CD4-positive, alpha-beta T cell (primary cell): Measurements from ENCODE around the gene EEF1AKMT3. TPM values are rescaled to one million over a fixed set of nuclear protein-coding genes. Genes with fewer than 3 reads are reported as not detected.

Experiments
- ATAC-seq: fragments of 200-7000 bp; cut with Tn5 transposase; one replicate; pipeline ENCODE4 v1.10.0; 2022; ENCODE audit warnings: mild to moderate bottlenecking; ENCODE audit not compliant: poor library complexity
- CTCF ChIA-PET: fragments of 350-600 bp; sonication (Branson Sonifier 250); formaldehyde crosslinking; loops from one replicate; lab custom pipeline; 2021; ENCODE audit warnings: antibody characterized with exemption, inconsistent platforms; lab: Charles Lee
- POLR2A ChIA-PET: fragments of 350-600 bp; sonication (Branson Sonifier 250); formaldehyde crosslinking; loops from one replicate; lab custom pipeline; 2021; ENCODE audit warnings: antibody characterized with exemption, inconsistent platforms; lab: Charles Lee
- DNase-seq, 14 experiments: peaks; one replicate each; pipeline ENCODE4 v3.0.0-alpha.2; 2013 to 2020; ENCODE audit warnings: mixed read lengths in 2 of 14
- H3K27ac ChIP-seq, 2 donors: one replicate each; pipeline versions ENCODE4 v1.5.1 to v1.7.0; 2013; ENCODE audit warnings: low read length in 2 of 2, low read depth in 1 of 2, mild to moderate bottlenecking in 1 of 2
- H3K27me3 ChIP-seq, 2 experiments: 1 replicate in 1 of 2; 2 replicates in 1 of 2; pipeline versions ENCODE4 v1.6.1 to v1.7.0; 2013; ENCODE audit warnings: low read length in 2 of 2, control low read depth in 1 of 2, mild to moderate bottlenecking in 1 of 2, moderate library complexity in 1 of 2; ENCODE audit not compliant: insufficient read depth in 2 of 2, control insufficient read depth in 1 of 2
- H3K36me3 ChIP-seq: one replicate; pipeline ENCODE4 v1.6.1; 2013; ENCODE audit warnings: low read length, control low read depth; ENCODE audit not compliant: insufficient read depth
- H3K4me1 ChIP-seq: one replicate; pipeline ENCODE4 v1.6.1; 2013; ENCODE audit warnings: low read length, control low read depth; ENCODE audit not compliant: insufficient read depth
- H3K4me3 ChIP-seq: one replicate; pipeline ENCODE4 v1.5.1; 2013; ENCODE audit warnings: mild to moderate bottlenecking, low read length, moderate library complexity
- H3K9me3 ChIP-seq, 2 experiments: 1 replicate in 1 of 2; 2 replicates in 1 of 2; pipeline versions ENCODE4 v1.6.1 to v1.7.0; 2013; ENCODE audit warnings: low read length in 2 of 2, mild to moderate bottlenecking in 2 of 2, control low read depth in 1 of 2, moderate library complexity in 1 of 2; ENCODE audit not compliant: control insufficient read depth in 1 of 2, insufficient read depth in 1 of 2
- H3K27ac Mint-ChIP-seq: one replicate; pipeline ENCODE4 v1.8.0; 2020; ENCODE audit warnings: mixed read lengths
- H3K27me3 Mint-ChIP-seq: one replicate; pipeline ENCODE4 v1.8.0; 2021; ENCODE audit warnings: mixed read lengths
- H3K36me3 Mint-ChIP-seq: one replicate; pipeline ENCODE4 v1.8.0; 2021; ENCODE audit warnings: low read depth, mixed read lengths
- H3K4me1 Mint-ChIP-seq: one replicate; pipeline ENCODE4 v1.8.0; 2021; ENCODE audit warnings: low read depth, mixed read lengths
- H3K4me3 Mint-ChIP-seq: one replicate; pipeline ENCODE4 v1.8.0; 2020; ENCODE audit warnings: mild to moderate bottlenecking, mixed read lengths
- H3K9me3 Mint-ChIP-seq: one replicate; pipeline ENCODE4 v1.8.0; 2020; ENCODE audit warnings: mixed read lengths
- intact Hi-C, 2 experiments: fragments of 100-400 bp; cut with DNase I in 1 of 2; cut with micrococcal nuclease in 1 of 2; formaldehyde crosslinking; loops; one replicate each; pipeline versions ENCODE4 v1.15.1 to v1.9.0; 2023 to 2025; cut with DNase I, micrococcal nuclease
- total RNA-seq, 174 experiments: library from RNA in 2 of 174; stranded (reverse) in 2 of 174; gene quantifications; one replicate each; pipeline ENCODE4 v1.2.3 and lab custom pipeline; 2021 to 2026
- TF ChIP-seq, protein P1 (sequence below): fragments of 200-600 bp; IDR thresholded peaks from one replicate; pipeline ENCODE4 v1.8.0; 2022; ENCODE audit warnings: antibody characterized with exemption, mild to moderate bottlenecking

The EEF1AKMT3 gene
- total RNA-seq, 2 experiments from 2014 or later = 1.1 to 1.4 TPM

DNA sequence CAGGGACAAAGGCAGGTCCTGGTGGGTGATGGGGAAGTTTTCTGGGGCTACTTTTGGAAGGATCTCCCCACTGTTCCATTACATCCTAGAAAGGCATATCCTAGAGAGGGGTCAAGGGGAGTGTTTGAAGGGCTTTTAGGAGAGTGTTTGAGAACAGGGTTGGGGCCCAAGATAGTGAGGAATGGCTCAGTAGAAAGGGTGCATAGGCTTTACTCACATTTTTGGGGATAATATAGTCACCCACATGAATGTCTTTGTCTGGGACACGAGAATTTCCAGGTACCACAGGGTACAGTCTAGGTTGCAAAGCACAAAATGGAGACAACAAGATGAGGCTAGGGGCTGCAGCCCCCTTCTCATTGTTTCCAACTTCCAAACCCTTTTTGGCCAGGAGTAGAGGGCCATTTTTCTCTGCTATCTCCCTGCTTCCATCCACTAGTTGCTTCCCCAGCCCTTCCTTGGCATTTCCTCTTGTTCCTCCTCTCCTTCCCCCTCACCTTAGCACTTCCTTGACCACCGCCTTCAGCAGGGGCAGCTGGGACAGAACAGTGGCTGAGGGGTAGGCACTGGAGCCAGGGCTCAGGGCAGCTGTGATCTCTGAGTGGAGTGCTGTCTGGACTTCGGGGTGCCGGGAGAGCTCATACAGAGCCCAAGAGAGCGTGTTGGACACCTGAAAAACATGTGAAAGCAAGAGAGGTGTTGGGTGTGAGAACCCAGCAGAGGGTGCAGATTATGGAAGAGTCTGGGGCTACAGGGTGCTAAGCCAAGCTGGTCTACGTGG, 8.3 kb upstream of the EEF1AKMT3 start:
- Histone ChIP-seq H3K4me1 (peaks cover 33% of the 10 kb centered on the region), H3K36me3 (peaks cover 2% of the 10 kb centered on the region), H3K4me3 (peak overlapping the region; percentile 60), H3K27ac (no peak overlapping the region), H3K9me3 (peaks cover 0 to 10% of the 10 kb centered on the region in 2 experiments), H3K27me3 (peaks cover 27 to 31% of the 10 kb centered on the region in 2 experiments)
- ChIA-PET POLR2A (interaction anchor here (0.9 to 1.2 kb wide), 4 partner anchors 12 to 19 kb away, joined by 3 to 6 read pairs (median 3); partner anchors contain the start of genes CDK4, TSFM and TSPAN31), CTCF (interaction anchor here (1.3 to 2.8 kb wide), 2 partner anchors 8 to 19 kb away, joined by 5 to 18 read pairs; partner anchors contain the start of gene TSFM)
- Mint-ChIP-seq H3K9me3 (no peaks in the 10 kb centered on the region), H3K36me3 (peaks cover 18% of the 10 kb centered on the region), H3K4me1 (peaks cover 46% of the 10 kb centered on the region), H3K27me3 (peaks cover 35% of the 10 kb centered on the region), H3K27ac (no peak overlapping the region), H3K4me3 (peak overlapping the region; percentile 86)
- DNase-seq (no peak), ATAC-seq (no peak)
- intact Hi-C loops = no loop called here
- TF ChIP-seq, protein P1, sequence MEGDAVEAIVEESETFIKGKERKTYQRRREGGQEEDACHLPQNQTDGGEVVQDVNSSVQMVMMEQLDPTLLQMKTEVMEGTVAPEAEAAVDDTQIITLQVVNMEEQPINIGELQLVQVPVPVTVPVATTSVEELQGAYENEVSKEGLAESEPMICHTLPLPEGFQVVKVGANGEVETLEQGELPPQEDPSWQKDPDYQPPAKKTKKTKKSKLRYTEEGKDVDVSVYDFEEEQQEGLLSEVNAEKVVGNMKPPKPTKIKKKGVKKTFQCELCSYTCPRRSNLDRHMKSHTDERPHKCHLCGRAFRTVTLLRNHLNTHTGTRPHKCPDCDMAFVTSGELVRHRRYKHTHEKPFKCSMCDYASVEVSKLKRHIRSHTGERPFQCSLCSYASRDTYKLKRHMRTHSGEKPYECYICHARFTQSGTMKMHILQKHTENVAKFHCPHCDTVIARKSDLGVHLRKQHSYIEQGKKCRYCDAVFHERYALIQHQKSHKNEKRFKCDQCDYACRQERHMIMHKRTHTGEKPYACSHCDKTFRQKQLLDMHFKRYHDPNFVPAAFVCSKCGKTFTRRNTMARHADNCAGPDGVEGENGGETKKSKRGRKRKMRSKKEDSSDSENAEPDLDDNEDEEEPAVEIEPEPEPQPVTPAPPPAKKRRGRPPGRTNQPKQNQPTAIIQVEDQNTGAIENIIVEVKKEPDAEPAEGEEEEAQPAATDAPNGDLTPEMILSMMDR = no peak

- ATAC-seq = peak; percentile 14
- TF ChIP-seq, protein P1 = no peak
Measured at GRCh38 chr12:57764662-57765002, 7.8 kb upstream of the EEF1AKMT3 start.

DNA sequence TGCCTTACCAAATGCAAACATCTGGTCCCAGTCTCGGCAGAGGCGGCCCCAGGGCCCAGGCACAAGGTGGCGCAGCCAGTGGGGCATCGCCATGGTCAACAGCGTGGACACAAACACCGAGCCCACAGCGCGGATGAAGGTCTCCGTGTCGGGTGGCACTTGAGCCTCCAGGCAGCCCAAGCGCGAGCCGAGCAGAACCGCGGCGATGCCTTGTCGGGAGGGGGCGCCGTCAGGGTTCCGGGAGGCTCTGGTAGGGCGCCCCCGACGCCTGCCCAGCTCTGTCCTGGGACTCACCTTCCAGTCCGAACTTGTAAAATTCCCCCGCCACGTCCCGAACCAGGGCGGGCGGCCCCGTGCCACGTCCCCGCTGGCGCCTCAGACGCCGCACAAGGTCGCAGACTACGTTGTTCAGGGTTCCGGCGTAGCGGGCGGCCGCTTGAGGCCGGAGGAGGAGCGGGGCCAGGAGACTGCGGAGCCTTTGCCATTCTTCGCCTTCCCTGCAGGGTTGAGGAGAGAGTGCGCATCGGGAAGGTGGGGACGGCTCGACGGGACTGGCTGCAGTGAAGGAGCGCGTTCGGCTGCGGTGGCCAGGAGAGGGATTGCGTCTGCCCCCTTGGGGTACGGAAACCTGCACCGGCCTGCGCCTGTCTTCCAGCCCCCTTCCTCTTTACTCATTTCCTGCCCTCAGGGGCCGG, 7.3 kb upstream of the EEF1AKMT3 start:
- TF ChIP-seq, protein P1 = peak; percentile 59

More at GRCh38 chr12:57764662-57765002, 7.8 kb upstream of the EEF1AKMT3 start:
- peaks cover 0 to 10% of the 10 kb centered on the region in 2 experiments for H3K9me3 ChIP-seq
- H3K4me3 Mint-ChIP-seq = peak overlapping the region; percentile 86
- peaks cover 27 to 31% of the 10 kb centered on the region in 2 experiments for H3K27me3 ChIP-seq
- peaks cover 18% of the 10 kb centered on the region for H3K36me3 Mint-ChIP-seq
- H3K36me3 ChIP-seq = peaks cover 5% of the 10 kb centered on the region
- intact Hi-C loops = loop anchor here in 1 of 2 experiments (1.0 kb wide), 1 partner anchor 8 kb away; no protein-coding TSS in a partner anchor
- no peak for DNase-seq
- CTCF ChIA-PET = interaction anchor here (1.3 to 2.8 kb wide), 2 partner anchors 8 to 18 kb away, joined by 5 to 18 read pairs; partner anchors contain the start of gene TSFM
- H3K4me3 ChIP-seq = peak overlapping the region; percentile 60
- H3K9me3 Mint-ChIP-seq = no peaks in the 10 kb centered on the region
- no peak overlapping the region for H3K27ac Mint-ChIP-seq
- H3K27me3 Mint-ChIP-seq = peaks cover 35% of the 10 kb centered on the region
- POLR2A ChIA-PET = interaction anchor here (0.9 to 1.2 kb wide), 4 partner anchors 13 to 20 kb away, joined by 3 to 6 read pairs (median 3); partner anchors contain the start of genes CDK4, TSFM and TSPAN31
- H3K4me1 Mint-ChIP-seq = peaks cover 41% of the 10 kb centered on the region
- H3K27ac ChIP-seq = no peak overlapping the region
- H3K4me1 ChIP-seq = peaks cover 30% of the 10 kb centered on the region

More for the DNA sequence above, 7.3 kb upstream of the EEF1AKMT3 start:
- Mint-ChIP-seq H3K27me3 (peaks cover 35% of the 10 kb centered on the region), H3K36me3 (peaks cover 17% of the 10 kb centered on the region), H3K27ac (no peak overlapping the region), H3K4me3 (peak overlapping the region; percentile 86), H3K4me1 (peaks cover 38% of the 10 kb centered on the region), H3K9me3 (no peaks in the 10 kb centered on the region)
- ChIA-PET CTCF (interaction anchor here (0.5 to 2.8 kb wide), 3 partner anchors 9 to 108 kb away, joined by 4 to 18 read pairs (median 5); partner anchors contain the start of gene TSFM), POLR2A (interaction anchor here (0.9 to 2.8 kb wide), 6 partner anchors 13 to 20 kb away, joined by 3 to 11 read pairs (median 4); partner anchors contain the start of genes CDK4, TSFM and TSPAN31)
- intact Hi-C loops = loop anchor here in 1 of 2 experiments (1.0 kb wide), 1 partner anchor 9 kb away; no protein-coding TSS in a partner anchor
- peaks cover 30% of the 10 kb centered on the region for H3K4me1 ChIP-seq
- ATAC-seq (peak; percentile 71), DNase-seq (peak in 12 of 14 experiments; percentile 38 to 74 (median 54))
- peaks cover 0 to 10% of the 10 kb centered on the region in 2 experiments for H3K9me3 ChIP-seq
- H3K27me3 ChIP-seq = peaks cover 27 to 31% of the 10 kb centered on the region in 2 experiments
- H3K4me3 ChIP-seq = peak overlapping the region; percentile 60
- H3K27ac ChIP-seq = no peak overlapping the region
- peaks cover 6% of the 10 kb centered on the region for H3K36me3 ChIP-seq
